Neutrophil (primary cell): Measurements from ENCODE around the gene GJB2.

Experiments used
- H3K27ac ChIP-seq: fragments of 200-600 bp; sonication (generic); 2 replicates; pipeline ENCODE4 v1.5.1; 2016; ENCODE audit warnings: mild to moderate bottlenecking, moderate library complexity
- H3K27me3 ChIP-seq: fragments of 200-600 bp; sonication (generic); 2 replicates; pipeline ENCODE4 v1.6.0; 2016; ENCODE audit warnings: mild to moderate bottlenecking
- H3K36me3 ChIP-seq: fragments of 200-600 bp; sonication (generic); 2 replicates; pipeline ENCODE4 v1.5.1; 2017
- H3K4me1 ChIP-seq, 2 experiments: fragments of 200-600 bp in 1 of 2; sonication (generic) in 1 of 2; 1 replicate in 1 of 2; 2 replicates in 1 of 2; pipeline versions ENCODE4 v1.5.1 to v1.6.1; 2013 to 2016; ENCODE audit warnings: low read depth in 1 of 2, low read length in 1 of 2, mild to moderate bottlenecking in 1 of 2, moderate library complexity in 1 of 2; ENCODE audit not compliant: control insufficient read depth in 1 of 2, insufficient read depth in 1 of 2
- H3K4me3 ChIP-seq, 2 experiments: fragments of 200-600 bp in 1 of 2; sonication (generic) in 1 of 2; 1 replicate in 1 of 2; 2 replicates in 1 of 2; pipeline ENCODE4 v1.5.1; 2013 to 2016; ENCODE audit warnings: low read depth in 1 of 2, low read length in 1 of 2, mild to moderate bottlenecking in 1 of 2, moderate library complexity in 1 of 2
- H3K9me3 ChIP-seq: fragments of 200-600 bp; sonication (generic); 2 replicates; pipeline ENCODE4 v1.5.1; 2016
- CTCF ChIP-seq: fragments of 200-600 bp; sonication (generic); IDR thresholded peaks from 2 replicates; pipeline ENCODE4 v1.5.1; 2016; ENCODE audit warnings: antibody characterized with exemption

The GJB2 gene

GRCh38 chr13:20192836-20193161 is at the start of gene GJB2:
GJB2 (minus strand) TSS chr13:20192938; CDS start chr13:20189581, 3,357 bp downstream.
- H3K27me3 ChIP-seq, result peaks cover 76% of the 10 kb centered on the region
- TF ChIP-seq CTCF, result no peak
- no peaks in the 10 kb centered on the region for H3K9me3 ChIP-seq
- H3K27ac ChIP-seq, result no peak within 1 kb of the TSS
- H3K4me3 ChIP-seq, result peak within 1 kb of the TSS; percentile 29 to 61
- no peaks in the 10 kb centered on the region for H3K36me3 ChIP-seq
- H3K4me1 ChIP-seq, result peaks cover 34 to 65% of the 10 kb centered on the region in 2 experiments

GRCh38 chr13:20241593-20241992 is 48.9 kb upstream of the GJB2 start:
- H3K4me3 ChIP-seq, result no peak overlapping the region
- H3K9me3 ChIP-seq, result no peaks in the 10 kb centered on the region
- TF ChIP-seq CTCF, result no peak

GRCh38 chr13:20239748-20240147 is 47.0 kb upstream of the GJB2 start:
- no peak for TF ChIP-seq CTCF
- no peaks in the 10 kb centered on the region for H3K36me3 ChIP-seq
- H3K4me1 ChIP-seq, result no peaks in the 10 kb centered on the region
- H3K9me3 ChIP-seq, result no peaks in the 10 kb centered on the region
- H3K27ac ChIP-seq, result no peak overlapping the region
- peaks cover 46% of the 10 kb centered on the region for H3K27me3 ChIP-seq
- H3K4me3 ChIP-seq, result no peak overlapping the region

More at GRCh38 chr13:20241593-20241992, 48.9 kb upstream of the GJB2 start:
- Histone ChIP-seq H3K36me3 (no peaks in the 10 kb centered on the region), H3K27me3 (peaks cover 32% of the 10 kb centered on the region), H3K4me1 (no peaks in the 10 kb centered on the region), H3K27ac (no peak overlapping the region)

GRCh38 chr13:20232556-20233277 is 40.0 kb upstream of the GJB2 start:
- H3K4me3 ChIP-seq, result peak overlapping the region; percentile 64 to 65
- peak overlapping the region; percentile 81 for H3K27ac ChIP-seq
- peaks cover 26 to 35% of the 10 kb centered on the region in 2 experiments for H3K4me1 ChIP-seq
- H3K36me3 ChIP-seq, result no peaks in the 10 kb centered on the region
- H3K27me3 ChIP-seq, result peaks cover 74% of the 10 kb centered on the region
- H3K9me3 ChIP-seq, result no peaks in the 10 kb centered on the region
- TF ChIP-seq CTCF, result no peak

GRCh38 chr13:20231839-20232555 is 39.3 kb upstream of the GJB2 start, which contains the start of gene GJB6:
GJB6 (minus strand) TSS chr13:20232319; CDS start chr13:20223480, 8,839 bp downstream.
- Histone ChIP-seq H3K4me1 (peaks cover 26 to 35% of the 10 kb centered on the region in 2 experiments), H3K27ac (peak within 1 kb of the TSS; percentile 81), H3K27me3 (peaks cover 69% of the 10 kb centered on the region), H3K9me3 (no peaks in the 10 kb centered on the region), H3K4me3 (peak within 1 kb of the TSS; percentile 64 to 65), H3K36me3 (no peaks in the 10 kb centered on the region)
- no peak for TF ChIP-seq CTCF
